NCI-H2107 (cell line): Measurements from ENCODE around the gene GYPC.

Experiments
- DNase-seq: peaks from one replicate; lab custom pipeline; 2025; lab: John Stamatoyannopoulos, UW

GYPC gene

DNA sequence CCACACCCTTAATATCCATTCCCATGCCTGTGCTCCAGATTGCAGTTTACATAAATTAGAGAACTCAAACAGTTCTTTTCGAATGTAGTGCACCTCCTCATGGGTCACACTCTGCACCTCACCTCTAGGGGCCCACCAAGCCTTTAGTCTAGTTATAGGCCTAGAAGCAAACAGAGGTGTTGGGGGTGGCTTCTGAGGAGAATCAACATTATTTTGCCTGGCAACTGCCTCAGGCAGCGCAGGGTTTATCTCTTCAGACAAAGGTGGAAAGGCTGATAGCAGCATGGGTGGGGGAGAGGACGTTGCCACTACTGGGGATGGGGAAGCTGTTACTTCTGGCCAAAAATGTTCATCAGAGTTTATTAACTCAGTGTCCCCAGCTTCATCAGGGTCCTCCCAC, 5.0 kb upstream of the GYPC start:
- DNase-seq, result no peak

DNA sequence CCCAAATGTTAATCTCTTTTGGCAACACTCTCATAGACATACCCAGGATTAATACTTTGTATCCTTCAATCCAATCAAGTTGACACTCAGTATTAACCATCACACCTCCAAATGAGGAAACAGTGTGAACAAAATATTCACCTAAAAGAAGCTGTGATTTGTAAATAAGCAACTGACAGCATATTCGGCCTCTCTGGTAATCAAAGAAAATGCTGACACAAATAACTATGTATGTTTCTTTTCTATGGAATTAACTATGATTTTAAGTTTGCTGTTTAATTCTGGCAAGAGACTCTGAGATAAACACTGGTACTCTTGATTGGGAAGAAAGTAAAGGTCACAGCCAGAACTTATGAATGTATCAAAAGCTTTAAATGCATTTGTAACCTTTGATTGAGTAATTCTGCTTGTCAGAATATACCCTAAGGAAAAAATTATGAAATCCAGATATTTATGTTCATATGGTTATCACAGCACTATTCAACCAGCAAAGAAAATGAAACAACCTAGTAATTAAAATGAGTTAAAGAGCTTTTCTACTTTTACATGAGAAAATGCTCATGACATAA, 3.6 kb upstream of the GYPC start:
- DNase-seq, result no peak

DNA sequence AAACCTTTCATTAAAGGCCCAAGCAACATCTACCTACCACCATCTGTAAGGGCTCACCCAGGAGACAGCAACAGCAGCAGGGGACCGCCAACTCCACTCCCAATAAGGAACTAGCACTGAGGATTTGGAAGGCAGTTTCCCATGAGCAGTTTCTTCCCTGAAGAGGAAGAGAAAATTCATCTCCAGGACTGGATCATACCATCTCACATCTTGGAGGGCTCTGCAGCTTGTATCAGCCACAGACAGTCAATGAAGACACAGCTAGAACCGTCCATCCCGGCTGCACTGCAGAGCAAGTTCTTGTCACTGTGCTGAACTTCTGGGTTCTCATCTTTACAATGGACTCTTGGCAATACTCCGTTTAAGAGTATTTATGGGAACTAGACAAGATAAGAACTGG, 2.8 kb upstream of the GYPC start:
- DNase-seq, result no peak

DNA sequence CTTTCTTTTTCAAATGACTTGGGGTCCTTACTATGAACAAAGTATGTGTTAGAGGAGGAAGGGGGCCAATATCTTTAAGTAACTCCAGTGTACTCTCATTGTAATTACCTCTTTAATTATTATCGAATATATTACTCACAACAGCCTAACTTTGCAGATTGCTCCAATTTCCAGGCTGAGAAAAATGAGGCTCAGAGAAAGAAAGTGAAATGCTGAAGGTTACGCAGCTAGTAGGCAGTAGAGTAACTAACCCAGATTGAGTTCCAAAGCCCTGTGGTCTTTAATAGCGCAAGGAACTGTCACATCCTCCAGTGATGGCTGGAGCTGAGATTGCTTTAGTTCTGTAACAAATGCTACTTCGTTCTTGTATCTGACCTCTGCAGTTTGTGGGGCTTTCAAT, 2.2 kb upstream of the GYPC start:
- DNase-seq, result no peak

DNA sequence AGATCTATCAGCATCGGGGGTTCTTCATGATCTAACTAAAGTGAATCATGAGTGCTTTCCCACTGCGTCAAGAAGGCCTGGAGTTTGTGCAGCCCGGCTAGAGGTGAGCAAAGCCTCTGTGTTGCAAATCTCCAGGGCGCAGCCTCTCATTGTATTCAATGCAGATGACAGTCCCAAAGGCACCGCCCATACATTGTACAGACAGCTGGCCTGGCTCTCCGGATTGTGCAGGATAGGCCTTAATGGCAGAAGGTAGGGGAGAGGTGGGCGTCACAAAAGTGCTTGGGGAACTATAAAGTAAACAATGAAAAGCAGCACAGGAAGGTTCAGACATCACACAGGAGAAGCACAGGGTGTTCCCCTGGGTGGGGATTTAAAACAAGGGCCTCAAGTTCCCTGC, 907 bp upstream of the GYPC start:
- no peak for DNase-seq

DNA sequence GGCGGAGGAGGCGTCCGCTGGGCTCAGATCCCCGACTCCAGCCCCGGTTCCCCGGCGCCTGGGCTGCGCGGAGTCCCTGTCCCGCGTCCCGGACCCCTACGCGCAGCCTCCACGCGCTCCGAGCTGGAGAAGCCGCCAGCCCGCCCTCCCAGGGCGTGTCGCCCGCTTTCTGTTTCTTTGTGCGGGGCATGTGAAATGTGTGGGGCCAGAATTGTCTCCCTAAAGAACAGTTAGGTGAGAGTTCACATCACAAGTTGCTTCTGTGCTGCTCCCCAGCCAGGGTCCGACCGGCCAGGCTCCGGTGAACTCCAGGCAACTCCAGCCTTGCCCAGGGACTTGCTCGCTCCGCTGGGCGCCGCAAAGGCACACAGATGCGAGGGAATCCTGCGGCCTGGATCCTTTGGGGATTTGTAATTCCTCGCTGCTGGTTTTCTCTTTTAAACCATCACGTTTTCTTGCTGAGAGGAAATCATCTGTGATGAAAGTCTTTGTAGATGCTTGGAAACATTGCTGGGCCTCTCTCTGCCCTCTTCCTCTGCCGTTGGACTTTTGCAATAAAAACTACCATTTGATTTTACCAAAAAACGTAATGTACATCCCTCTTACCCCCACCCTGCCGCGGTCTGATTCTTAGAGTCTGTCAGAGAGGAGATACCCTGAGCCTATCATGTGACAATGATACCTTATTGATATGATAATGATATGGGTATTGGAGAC, 631 bp downstream of the GYPC start:
- no peak for DNase-seq

DNA sequence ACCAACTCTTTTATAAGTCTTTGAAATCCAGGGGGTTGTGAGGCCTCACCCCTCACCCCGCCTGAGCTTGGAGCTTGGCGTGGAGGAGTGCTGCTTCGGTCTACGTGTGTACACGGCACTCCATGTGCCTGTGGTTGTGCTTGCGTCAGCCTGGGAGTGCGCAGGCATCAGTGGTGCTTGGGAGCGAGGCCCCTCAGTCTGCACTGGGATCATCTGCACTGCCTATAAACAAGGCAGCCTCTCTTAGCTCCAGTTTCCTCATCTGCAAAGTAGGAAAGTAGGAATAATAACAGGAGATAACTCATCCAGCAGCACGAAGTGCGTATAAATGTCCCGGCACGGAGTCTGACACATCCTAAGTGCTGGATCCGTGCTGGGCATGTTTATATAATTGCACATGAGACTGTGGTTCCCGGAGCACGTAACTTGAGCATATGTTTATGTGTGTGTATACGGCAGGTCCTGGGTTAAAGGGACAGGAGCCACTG, 1.2 kb downstream of the GYPC start:
- no peak for DNase-seq

DNA sequence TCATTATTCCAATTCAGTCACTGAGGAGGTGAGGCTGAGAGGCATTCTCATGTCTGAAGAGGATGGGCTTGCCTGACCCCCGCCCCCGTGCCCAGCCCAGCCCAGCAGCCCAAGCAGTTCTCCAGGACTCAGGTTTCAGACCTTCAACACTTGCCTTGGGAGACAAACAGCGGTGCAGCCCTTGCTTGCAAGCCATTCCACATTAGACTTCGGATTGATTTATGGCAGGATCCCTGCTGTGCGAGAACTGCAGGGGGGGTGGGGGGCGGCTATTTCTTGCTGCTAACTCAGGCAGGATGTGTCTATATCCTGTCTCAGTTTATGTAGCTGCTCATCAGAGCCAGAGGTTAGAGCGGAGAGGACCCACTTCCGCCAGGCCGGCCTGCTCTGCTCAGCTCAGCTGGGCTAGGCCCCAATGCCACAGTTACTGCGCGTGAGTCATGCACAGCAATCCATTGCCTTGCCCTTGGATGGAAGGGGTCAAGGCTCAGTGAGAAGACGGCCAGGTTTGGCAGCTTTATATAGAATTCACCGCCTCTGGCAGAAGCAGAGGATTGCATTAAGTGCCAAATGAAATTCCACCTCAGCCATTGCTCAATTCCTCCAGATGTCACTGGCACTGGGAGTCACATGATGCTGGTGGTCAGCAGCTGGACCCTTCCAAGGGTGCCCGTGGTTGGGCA, 1.8 kb downstream of the GYPC start:
- DNase-seq, result no peak

DNA sequence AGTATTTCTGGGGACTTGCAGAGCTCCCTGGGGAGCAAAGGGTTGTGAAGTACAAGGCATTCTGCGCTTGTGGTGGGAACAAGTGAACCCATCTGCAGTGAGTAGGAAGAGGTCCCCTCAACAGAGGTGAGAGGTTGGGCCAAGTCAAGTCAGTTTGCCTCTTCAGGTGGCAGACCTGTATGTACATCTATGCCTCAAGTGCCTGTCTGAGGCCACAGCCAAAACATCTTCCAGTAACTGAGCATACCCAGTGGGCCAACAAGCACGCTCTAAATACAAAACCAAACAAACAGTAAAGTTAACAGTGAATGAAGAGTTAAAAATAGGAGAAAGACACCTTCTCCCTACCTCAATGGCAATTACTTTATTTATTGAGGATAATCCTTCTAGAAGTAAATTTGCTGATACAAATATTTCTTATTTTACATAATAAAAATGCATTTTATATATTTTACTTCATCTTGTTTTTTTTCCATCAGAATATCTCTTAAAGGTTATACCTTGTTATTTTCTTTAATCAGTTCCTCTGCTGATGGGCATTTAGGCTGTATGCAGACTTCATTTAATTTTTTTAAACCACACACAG, 2.5 kb downstream of the GYPC start:
- no peak for DNase-seq

DNA sequence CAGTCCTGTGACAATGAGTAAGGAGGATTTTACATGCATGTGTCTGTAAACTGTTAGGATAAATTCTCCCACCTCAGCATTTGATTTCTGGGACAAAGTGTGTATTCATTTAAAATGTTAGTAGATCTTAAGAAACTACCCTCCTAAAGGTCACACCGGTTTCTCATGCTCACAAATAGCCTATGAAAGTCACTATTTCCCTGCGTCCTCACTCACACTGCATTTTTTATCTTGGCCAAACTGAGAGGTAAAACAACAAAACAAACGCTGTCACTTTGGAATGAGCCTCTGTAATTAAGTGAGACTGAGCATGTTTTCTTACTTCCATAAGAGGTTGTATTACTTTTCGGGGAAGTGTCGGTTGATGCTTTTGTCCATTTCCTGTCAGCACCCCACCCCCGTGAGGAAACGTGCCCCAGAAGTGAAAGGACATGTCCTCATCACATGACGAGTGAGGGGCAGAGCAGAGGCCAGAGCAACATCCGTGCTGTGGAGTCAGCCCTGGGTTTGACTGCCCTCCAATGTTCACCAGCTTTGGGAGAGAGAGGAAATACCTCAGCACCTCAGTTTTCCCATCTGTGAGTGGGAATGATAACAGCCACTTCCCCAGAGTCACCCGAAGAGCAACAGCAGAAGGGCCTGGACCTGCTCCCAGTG, 3.1 kb downstream of the GYPC start:
- DNase-seq, result no peak

DNA sequence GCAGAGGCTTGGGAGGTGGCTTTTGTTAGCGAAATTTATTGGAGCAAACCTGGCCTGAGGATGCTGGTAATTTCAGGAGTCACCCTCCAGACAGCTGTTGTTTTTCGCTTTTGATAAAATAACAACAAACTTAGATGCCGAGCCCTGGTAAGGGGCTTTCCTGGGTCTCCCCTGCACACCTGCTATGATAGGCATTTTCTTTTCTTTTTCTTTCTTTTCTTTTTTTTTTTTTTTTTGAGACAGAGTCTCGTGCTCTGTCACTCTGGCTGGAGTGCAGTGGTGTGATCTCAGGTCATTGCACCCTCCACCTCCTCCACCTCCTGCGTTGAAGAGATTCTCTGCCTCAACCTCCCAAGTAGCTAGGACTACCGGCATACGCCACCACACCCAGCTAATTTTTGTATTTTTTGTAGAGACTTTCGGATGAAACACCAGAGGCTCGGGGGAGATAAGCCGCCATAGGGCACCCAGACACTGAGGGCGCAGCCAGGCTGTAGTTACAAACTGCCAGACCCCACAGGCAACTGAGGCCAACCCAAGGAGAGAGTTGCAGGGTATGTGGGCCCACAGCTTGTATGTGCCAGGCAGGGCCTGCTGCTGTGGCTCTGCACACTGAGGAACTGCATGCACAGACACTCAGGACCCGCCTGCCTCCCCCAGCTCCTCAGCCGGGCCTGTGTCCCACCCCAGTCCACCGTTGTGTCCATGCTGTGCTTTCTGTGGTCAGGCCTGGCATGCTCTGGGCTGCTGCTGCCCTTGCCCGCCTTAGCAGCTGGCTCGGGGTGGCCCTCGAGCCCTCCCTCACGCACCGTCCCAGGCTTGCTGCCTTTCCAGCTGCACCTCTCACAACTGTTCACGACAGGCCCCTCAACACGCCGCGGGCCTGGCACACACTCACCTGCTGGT, 3.9 kb downstream of the GYPC start:
- no peak for DNase-seq

DNA sequence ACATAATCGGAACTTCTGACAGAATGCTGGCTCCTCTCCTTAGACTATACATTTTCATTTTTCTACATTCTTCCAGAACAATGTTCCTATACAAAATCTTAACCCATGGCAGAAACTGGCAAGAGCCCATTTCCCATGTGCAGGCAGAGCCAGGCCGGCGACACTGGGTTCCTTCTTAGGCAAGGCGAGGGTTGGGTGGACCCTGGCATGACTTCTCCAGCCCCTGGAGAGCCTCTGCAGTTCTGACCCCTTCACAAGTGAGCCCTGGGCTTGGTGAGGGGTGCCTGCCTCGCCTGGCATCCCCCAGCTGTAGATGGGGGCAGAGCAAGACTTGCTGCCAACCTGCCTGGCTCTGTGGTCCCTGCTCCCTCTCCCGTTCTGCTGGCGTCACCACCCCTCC, 5.0 kb downstream of the GYPC start:
- no peak for DNase-seq

DNA sequence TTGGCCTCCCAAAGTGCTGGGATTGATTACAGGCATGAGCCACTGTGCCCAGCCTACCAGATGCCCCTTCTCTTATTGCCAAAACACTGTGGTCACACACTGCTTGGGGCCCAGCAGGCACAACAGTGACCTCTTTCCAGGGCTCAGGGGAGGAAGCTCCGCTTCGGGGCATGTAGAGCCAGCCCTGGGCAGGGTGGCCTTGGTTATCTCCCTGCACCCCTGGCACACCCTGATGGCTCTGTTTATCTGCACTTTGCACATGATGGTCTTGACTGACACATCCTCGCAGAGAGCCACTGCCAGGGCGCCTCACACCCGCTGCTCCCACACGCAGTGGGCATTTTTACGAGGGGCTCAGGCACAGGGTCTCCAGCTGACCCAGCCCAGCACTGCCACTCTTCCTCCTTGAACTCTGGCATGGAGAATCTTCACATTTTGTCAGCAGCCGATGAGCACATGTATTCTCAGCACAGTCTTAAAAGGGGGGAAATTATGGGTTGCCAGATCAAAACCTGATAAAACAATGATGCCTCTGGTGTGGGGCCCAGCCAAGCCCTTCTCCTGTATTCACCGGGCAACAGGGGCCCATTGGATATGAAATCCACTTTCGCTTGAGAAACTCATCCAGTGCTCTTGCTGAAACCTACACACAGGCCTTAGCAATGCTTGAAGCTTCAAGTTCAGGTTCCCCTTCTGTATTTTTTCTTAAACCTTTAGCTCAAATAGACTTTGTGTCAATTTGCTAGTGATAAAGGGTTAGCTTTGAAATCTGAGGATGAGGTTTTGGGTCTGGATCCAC, 5.9 kb downstream of the GYPC start:
- no peak for DNase-seq

DNA sequence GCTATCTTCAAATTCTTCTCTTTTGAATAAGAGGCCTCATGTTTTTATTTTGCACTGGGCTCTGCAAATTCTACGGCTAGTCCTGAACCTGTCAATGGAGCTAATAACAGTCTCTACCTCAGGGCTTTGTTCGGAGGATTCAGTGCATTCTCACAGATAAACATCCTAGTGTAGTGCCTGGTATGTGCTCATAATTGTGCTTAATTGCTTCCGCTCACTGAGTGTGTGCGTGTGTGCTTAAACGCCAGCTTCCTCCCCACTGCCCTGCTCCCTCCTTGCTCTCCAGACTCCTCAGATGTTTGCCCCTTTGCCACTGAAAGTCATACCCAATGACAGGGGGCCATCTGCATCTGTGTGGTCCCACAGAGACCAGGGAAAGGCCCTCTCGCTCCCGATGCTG, 6.7 kb downstream of the GYPC start:
- DNase-seq, result no peak

DNA sequence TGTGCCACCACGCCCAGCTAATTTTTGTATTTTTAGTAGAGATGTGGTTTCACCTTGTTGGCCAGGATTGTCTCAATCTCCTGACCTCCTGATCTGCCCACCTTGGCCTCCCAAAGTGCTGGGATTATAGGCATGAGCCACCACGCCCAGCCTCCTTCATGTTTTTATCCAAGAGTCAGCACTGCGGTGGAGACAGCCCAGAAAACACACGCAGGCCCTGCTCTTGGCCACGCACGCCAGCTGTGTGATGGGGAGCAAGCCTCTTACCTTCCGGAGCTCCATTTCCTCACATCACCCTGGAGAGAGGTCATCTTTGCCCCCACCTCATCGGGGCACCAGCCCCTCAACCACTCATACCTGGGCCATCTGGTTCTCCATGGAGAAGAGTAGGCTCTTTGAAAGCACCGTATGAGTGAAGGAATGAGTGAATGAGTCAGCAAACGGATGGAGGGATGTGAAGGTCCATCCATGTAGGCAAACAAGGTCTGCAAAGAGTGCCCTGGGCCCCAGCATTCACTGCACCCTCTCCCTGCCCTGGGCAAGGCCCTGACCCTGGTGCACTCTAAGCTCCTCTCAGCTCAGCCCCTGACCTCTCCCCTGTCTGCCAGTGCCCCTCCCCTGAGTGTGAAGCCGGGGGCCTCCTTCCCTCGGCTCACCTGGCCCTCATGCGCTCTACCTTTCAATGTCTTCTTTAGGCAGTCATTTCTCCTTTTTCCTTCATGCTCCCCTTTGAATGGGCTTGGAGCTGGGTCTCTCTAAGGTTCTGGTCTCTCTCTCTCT, 7.4 kb downstream of the GYPC start:
- DNase-seq, result no peak

DNA sequence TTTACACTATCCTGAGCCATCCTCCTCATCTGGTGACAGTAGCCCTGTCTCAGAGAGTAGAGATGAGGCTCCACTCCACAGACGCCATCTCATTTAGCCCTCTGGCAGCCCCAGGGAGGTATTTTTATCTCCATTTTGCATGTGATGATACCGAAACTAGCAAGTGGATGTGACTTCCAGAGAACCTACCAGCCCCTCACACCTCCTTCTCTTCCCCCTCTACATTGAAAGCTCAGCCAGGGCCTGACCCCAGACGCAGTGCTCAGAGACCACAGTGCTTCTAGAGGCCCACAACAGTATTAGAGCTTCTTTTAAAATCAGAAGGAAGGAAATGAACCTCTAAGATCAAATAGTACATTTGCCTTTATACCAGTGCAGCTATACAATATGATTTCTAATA, 8.3 kb downstream of the GYPC start:
- DNase-seq, result no peak

DNA sequence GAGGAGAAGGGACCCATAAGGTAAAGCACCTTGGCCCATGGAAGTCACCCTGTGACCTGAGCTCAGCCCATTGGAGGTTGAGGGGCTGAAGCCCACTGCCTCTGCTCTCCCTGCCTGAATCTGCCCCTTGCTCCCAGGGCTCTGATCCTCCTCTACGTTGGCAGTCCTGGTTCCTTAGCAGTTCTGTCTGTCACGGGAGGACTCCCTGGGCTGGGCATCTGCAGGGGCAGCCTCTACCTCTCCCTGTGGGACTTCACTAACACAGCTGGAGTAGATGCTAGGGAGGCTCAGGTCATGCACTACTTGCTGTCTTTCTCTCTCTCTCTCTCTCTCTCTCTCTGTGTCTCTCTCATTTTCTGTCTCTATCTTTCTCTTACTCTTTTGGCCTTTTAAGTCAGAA, 8.7 kb downstream of the GYPC start:
- DNase-seq, result no peak

DNA sequence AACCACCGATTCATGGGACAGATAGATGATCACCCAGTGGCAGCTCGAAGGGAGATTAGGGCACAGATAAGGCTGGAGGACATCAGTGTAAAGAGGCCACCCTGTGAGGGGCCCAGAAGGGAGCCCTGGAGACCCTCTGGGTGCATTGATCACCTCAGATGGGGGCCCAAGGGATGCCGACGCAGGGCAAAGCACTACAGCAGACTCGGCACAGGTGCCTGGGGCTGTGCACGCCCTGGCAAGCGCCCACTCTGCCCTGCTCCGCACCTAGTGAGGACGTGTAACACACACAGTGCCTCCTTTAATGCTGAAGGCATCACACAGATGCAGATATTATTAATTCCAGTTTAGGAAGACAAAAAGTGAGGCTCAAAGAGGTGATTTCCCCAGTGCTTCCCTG, 9.5 kb downstream of the GYPC start:
- no peak for DNase-seq

DNA sequence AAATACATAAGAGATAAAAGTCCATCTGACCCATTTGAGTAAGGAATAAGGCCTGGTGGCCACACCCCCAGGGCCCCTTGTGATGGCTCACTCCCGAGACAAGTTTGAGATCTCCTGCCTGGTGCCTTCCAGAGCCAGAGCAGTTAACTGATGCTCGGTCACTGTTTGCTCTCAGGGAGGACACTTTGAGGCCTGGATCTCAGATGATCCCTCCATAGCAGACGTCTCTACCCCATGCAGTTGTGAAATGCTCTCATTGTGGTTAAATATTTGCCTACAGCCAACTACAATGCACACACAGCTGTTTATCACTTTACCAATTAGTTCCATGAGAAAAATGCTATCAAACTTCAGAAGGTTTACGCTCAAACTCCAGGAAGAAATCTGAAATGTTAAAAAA, 12.3 kb downstream of the GYPC start:
- no peak for DNase-seq

DNA sequence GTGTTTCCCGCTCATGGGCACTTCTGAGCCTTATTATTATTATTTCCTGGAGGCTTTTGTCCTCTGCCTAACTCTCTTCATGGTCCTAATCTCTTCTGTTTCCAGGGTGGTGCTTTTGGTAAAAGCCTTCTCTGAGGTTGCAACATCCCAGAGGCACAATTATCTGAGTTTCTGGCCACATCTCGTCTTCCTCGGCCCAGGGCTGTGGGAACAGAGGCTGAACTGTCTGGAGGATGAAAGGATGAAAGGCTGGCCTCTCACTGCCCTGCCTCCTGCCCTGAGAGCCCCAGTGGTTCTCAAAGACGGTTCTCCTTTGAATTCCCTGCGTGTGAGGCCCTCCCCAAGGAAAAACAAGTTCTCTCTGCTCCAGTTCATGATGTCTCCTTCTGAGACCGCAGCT, 13.8 kb downstream of the GYPC start:
- no peak for DNase-seq
